OCI-LY3 (cell line): ENCODE measurements around the gene MT1G.

ENCODE experiments used
- EZH2phosphoT487 ChIP-seq: fragments of 200-600 bp; shearing (Covaris generic); IDR thresholded peaks from 2 replicates; pipeline ENCODE4 v1.6.1; 2018; ENCODE audit warnings: antibody characterized with exemption, mixed run types, low read depth
- TF ChIP-seq, protein P1 (sequence below): fragments of 200-600, 300-600 bp; sonication (generic); IDR thresholded peaks from 2 replicates; pipeline ENCODE4 v1.5.1; 2014; ENCODE audit warnings: antibody characterized with exemption, low read length, low read depth

DNA sequence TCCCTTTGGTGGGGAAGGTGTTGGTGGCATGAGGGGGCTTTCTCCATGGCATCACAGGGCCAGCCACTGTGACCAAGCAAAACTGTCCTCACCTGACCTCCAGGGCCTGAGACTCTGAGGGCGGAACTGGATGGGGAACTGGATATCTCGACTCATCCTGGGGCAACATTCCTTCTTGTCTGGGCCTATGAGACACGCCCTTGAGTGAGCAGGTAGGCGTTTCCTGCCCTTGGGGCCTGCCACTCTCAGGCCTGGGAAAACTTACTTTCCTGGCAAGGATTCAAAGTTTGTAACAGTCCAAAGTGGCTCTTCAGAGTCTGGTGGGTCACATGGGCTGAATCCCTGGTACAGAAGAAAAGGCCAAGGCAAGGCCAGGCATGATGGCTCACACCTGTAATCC, 24.0 kb upstream of the MT1G start:
- TF ChIP-seq, protein P1, sequence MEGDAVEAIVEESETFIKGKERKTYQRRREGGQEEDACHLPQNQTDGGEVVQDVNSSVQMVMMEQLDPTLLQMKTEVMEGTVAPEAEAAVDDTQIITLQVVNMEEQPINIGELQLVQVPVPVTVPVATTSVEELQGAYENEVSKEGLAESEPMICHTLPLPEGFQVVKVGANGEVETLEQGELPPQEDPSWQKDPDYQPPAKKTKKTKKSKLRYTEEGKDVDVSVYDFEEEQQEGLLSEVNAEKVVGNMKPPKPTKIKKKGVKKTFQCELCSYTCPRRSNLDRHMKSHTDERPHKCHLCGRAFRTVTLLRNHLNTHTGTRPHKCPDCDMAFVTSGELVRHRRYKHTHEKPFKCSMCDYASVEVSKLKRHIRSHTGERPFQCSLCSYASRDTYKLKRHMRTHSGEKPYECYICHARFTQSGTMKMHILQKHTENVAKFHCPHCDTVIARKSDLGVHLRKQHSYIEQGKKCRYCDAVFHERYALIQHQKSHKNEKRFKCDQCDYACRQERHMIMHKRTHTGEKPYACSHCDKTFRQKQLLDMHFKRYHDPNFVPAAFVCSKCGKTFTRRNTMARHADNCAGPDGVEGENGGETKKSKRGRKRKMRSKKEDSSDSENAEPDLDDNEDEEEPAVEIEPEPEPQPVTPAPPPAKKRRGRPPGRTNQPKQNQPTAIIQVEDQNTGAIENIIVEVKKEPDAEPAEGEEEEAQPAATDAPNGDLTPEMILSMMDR = no peak
- no peak for TF ChIP-seq EZH2phosphoT487
